Measurements from ENCODE around the gene LIN9.
"Not testable (repeated sequence)": the region's sequence is repeated elsewhere in the genome, so short reads cannot be mapped to it uniquely, and the experiment has no call there.

The LIN9 gene

DNA sequence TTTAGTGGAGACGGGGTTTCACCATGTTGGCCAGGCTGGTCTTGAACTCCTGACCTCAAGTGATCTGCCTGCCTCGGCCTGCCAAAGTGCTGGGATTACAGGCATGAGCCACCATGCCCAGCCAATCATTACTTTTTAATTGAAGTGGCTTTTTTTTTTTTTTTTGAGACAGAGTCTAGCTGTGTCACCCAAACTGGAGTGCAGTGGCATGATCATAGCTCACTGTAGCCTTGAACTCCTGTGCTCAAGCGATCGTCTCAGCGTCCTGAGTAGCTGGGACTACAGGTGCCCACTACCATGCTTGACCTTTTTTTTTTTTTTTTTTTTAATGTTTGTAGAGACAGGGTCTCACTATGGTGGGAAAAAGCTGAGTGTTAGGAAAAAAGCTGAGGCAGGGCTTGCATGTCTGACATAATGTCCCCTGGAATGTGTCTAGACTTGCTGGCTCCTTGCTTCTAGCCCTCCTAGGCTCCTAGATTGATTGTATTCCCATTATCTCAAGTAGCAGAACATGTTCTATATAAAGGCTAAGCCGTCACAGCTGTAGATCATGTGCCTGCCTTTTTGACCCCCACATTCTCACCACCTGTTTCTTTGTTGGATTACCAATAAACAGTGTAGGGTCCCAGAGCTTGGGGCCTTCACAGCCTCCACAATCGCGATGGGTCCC lies 36.6 kb downstream of the LIN9 start:
- DNase-seq = not testable (repeated sequence)

DNA sequence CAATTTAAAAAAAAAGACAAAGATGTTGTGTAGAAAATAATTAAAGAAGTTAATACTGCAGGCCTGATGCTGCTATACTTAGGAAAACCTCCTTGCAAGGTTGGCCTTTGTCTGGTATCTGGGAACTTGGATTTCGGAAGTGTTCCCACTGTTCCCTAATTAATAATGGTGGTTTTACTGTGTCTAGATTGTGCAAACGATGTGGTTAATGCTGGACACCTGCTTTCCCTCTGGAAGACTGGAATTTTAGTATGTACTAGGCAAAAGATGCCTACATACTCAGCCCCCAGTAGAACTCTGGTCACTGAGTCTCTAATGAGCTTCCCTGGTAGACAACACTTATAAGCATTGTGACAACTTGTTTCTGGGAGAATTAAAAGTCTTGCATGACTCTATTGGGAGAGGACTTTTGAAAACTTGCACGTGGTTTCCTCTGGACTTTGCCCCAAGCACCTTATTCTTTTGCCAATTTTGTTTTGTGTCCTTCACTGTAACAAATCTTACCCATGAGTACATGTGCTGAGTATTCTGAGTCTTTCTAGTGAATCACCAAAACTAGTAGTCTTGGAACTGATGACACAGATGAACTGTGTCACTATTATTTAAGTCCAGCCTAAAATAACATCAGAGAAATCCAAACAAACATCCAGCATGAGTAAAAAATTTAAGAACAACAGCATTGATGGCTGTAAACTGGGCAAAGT lies 40.4 kb downstream of the LIN9 start:
- no peak for DNase-seq

DNA sequence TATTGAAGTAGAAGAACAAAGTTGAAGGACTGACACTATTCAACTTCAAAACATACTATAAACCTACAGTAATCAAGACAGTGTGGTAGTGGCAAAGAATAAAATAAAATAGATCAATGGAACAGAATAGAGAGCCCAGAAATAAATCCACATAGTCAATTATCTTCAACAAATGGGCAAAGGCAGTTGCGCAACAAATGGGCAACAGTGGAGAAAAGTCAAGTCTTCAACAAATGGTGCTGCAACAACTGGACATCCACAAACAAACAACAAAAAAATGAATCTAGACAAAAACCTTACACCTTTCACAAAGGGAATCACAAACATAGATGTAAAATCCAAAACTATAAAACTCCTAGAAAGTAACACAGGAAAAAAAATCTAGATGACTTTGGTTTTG lies 47.1 kb downstream of the LIN9 start:
- DNase-seq = no peak

DNA sequence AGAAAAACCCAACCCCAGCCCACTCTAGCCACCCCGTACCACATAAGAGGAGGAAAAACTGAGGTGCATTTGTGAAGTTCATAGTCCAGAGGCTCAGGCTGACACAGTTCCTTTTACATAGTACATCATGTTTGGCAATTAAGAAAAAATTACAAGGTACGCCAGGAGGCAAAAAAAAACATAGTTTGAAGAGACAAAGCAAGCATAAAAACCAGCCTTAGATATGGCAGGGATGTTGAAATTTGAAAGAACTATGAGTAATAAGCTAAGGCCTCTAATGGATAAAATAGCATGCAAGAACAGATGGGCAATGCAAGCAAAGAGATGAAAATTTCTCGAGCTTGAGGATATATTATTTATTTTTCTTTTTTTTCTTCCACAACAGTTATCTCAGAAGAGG lies 53.6 kb downstream of the LIN9 start:
- DNase-seq = no peak

DNA sequence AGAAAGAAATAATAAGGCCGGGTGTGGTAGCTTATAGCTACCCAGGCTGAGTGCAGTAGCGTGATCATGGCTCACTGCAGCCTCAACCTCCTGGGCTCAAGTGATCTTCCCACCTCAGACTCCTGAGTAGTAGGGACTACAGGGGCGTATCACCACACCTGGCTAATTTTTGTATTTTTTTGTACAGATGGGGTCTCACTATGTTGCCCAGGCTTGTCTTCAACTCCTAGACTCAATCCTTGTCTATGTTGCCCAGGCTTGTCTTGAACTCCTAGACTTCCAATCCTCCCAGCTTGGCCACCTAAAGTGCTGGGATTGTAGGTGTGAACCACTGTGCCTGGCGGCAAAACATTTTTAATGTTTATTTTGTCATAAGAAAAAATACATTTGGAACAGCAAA lies 55.0 kb downstream of the LIN9 start:
- DNase-seq = no peak

DNA sequence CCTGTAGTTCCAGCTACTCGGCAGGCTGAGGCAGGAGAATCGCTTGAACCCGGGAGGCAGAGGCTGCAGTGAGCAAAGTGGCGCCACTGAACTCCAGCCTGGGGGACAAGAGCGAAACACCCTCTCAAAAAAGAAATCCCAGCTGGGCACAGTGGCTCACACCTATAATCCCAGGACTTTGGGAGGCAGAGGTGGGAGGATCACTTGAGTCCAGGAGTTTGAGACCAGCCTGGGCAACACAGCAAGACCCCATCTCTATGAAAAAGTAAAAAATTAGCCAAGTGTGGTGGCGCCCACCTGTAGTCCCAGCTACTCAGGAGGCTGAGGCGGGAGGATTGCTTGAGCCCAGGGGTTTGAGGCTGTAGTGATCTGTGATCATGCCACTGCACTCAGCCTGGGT lies 56.1 kb downstream of the LIN9 start:
- not testable (repeated sequence) for DNase-seq

DNA sequence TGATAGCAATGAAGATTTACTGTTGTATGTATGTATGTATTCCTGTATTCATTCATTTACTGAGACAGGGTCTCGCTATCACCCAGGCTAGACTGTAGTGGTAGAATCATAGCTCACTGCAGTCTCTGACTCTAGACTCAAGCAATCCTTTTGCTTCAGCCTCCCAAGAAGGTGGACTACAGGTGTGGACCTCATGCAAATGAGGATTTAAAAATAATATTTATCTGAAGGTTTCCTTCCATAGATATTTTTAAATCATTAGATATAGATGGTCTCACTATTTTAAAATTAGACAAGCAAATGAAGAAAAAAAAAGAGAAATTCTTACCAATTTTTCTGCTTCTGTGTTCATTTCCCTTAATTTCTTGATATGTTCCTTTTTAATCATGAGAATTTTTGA lies 58.5 kb downstream of the LIN9 start:
- no peak for DNase-seq

DNA sequence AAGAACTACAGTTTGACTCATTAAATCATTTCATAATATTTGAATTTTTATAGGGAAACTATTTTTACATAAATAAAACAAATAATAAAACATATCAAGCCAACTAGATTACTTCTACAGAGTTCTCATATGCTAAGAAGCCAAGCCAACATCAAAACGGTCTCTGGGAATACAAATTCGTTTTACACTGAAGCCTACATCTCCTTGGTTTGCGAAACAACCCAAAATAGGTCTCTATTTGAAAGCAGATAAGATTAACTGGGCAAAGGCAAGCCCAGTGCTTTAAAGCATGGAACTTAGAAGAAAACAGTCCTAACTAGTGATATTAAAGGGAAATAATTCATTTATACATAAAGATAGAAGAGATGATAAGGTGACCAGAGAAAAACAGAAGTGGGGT lies 60.2 kb downstream of the LIN9 start:
- DNase-seq = no peak

DNA sequence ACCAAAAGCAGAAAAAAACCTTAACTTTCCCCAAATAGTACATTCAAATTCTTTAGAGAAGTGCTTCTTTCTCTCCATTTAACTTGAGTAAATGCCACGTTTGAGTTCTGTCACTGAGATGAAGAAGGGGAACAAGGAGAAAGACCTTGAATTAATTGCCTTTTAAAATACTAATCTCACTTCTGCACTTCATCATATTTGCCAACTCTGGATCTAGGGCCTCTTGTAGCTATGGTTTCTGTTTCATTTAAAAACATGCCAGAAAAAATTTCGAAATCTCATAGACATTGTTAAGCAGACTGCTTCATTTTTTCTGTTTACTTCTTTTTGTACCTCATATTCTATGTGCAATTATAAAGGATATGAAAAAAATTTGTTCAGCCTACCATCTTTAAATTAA lies 60.9 kb downstream of the LIN9 start:
- DNase-seq = no peak

DNA sequence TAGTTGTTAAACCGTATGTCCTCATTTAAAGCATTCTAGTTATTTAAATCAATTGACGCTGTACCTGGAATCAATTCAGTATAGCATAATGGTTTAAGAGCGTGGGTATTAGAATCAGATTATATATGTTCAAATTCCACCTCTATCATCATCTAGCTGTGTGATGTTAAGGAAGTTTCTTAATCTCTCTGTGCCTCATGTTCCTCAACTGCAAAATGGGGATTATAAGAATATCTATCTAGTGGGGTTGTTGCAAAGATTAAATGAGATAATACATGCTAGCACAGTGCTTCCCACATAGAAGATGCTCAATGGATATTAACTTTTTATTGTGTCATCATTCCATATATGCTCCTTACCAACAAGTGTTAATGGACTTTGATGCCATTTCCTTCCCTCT lies 69.5 kb downstream of the LIN9 start:
- DNase-seq = no peak

DNA sequence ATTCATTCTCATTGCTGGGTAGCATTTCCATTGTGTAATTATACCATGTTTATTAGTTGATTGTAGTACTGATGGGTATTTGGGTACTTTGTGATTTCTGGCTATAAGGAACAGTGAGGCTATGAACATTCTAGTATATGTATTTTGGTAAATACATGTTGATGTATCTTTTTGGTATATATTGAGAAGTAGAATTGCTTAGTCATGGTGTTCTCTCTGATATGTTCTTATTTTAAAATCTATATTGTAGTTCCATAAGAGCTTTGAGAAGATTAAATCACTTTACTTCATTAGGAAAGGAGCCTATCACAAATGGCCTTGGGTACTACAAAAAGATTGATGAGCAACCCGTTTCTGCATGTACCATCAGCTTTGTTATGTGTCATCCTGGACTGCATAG lies 72.1 kb downstream of the LIN9 start:
- no peak for DNase-seq

DNA sequence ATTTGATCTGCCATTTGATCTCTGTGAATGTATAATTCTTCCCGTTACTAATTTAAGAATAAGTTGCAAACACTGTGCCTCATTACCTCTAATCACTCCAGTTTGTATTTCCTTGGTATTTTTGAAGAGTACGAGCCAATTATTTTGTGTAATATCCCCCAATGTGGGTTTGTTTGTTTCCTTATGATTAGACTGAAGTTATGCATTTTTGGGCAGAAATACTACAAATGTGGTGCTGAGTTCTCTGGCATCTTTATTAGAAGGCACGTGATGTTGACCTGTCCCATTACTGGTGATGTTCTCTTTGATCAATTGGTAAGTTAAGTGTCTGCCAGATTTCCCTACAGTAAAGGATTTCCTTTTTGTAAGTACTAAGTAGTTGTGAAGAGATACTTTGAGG lies 75.2 kb downstream of the LIN9 start:
- no peak for DNase-seq

DNA sequence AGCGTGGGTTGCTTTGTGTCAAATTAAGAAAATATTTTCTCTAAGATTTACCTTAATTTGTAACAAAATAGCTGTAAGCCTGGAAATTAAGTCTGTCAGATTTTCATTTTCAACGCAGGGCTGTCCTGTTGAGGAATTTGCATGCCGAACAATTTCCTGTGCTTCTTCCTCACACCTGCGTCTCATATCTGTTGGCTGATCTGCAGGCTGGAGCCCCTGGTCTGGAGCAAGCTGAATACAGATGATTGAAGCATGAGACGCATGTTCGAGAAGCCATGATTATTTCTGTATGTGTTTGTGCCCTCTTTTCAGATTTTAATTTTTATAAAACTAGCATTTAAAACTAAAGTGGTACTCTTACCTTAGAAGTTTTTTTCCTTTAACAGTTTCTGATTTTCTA lies 75.7 kb downstream of the LIN9 start:
- no peak for DNase-seq

DNA sequence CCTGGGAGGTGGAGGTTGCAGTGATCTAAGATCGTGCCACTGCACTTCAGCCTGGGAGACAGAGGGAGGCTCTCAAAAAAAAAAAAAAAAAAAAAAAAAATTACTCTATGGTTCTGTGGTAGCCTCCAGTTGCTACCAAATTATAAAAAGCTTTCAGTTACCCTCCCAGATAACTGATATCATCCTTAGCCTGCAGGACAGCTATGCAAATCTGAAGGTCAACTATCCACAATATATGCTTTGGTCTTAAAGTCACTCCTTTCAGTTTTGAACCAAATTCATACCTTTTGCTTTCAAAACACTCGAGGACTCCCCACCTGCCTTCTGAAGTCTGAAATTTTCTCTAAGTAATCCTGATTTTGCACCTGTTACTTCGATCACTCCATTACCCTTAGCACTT lies 82.4 kb downstream of the LIN9 start:
- DNase-seq = no peak

DNA sequence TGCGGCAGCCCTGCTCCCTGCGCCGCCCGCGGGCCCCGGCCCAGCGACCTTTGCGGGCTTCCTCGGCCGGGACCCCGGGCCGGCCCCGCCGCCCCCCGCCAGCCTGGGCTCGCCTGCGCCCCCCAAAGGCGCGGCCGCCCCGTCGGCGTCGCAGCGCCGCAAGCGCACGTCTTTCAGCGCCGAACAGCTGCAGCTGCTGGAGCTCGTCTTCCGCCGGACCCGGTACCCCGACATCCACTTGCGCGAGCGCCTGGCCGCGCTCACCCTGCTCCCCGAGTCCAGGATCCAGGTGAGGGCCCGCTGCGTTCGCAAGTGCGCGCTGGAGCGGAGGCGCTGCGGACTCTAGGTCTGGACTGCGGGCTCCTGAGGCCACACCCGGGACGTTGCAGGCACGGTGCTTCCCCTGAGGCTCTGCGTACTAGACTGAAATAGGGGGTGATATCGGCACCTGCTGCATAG lies 85.1 kb downstream of the LIN9 start:
- peak; percentile 23 to 26 for DNase-seq

DNA sequence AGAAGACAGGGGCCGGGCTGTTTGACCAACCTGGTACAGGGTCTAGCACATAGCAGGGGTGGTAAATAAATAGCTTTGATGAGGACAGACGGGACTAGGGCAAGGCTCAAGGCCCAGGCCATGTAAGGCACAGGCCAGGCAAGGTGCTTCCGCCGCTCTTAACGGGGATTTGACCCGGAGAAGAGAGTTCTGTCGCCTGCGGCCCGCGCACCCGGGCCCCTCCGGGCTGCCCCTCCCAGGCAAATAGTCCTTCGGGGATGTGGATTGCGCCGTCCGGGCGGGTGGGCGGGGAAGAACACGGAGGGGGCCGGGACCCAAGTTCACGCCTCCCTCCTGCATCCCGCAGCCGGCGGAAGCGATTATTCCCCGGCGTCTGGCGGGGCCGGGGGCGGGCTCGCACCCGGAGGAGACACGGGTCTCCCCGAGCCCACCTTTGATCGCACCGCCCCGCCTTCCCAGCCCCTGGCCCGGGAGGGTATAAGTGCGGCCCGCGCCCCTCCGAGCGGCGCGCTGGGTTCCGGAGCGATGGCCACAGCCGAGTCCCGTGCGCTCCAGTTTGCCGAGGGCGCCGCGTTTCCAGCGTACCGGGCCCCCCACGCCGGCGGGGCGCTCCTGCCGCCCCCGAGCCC lies 85.7 kb downstream of the LIN9 start, which contains the start of gene MIXL1:
Gene MIXL1 (plus strand): TSS at position 508 of the 629 bp plus-strand sequence. CDS start 18 bp downstream, at position 526.
- peak in 1 of 2 experiments; percentile 10 for DNase-seq

DNA sequence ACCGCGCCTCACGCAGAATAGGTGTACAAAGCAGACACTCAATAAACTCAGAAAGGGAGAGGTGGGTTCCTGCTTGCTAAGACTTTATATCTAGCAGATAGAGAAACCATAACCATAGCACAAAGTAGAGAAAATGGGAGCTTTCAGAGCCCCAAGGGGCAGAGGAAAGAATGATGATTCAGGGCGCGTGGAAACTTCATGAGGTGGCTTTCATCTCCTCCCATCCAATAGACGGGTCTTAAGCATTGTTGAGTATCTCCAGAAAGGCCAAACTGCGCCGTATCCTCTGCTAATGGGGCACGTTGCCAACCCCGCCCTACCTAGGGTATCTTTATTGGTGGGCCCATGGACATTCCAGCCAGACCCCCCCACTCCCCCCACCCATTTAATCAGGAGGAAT lies 86.3 kb downstream of the LIN9 start:
- DNase-seq = peak in 1 of 2 experiments; percentile 13

DNA sequence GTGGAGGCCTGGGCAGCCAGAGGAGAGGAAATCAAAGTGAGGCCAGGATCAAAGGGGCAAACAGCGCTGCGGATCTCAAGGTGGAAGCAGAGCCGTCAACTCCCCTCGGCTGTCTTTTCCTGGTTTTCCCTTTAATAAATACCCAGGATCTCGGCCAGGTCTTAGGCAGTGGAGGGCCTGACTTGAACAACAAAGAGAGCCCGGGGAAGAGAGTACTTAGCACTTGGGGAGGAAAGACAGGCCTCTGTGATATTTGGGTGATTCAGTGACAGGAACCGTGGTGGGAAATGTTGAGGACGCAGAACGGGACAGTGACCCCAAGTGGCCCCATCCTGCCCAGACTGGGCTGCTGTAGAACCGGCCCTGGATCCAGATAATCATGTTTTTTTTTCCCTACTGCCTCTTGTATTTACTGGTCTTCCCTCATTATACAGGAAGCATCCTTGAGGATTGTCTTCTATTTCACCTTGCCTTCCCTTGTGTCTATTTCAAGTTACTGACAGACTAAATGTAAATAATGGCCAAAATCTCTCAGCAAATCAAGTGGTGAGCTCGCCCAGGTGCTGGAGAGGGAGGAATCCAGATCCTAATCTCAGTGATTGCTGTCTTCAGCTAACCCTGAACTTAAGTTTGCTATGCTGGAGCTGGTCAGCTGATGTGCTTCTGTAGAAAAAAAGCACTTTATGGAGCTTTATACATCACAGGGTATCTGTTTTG lies 88.3 kb downstream of the LIN9 start:
- no peak for DNase-seq

DNA sequence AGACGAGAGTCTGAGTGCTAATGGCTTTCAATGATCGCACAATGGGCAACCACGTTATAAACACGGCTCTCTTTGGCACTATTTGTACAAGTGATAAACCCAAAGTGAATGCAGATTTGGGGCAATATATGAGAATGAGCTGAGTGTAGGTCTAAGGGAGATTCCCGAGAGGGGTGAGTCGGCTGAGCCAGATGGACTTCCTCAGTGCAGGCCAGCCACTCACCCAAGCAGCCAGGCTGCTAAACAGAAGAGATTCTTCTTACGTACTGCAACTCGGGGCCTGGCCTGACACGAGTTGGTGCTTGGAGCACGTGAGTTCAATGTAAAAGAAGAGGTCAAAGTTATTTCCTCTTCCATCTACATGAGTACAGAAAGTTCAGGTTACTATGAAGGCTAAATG lies 91.7 kb downstream of the LIN9 start:
- DNase-seq = no peak

DNA sequence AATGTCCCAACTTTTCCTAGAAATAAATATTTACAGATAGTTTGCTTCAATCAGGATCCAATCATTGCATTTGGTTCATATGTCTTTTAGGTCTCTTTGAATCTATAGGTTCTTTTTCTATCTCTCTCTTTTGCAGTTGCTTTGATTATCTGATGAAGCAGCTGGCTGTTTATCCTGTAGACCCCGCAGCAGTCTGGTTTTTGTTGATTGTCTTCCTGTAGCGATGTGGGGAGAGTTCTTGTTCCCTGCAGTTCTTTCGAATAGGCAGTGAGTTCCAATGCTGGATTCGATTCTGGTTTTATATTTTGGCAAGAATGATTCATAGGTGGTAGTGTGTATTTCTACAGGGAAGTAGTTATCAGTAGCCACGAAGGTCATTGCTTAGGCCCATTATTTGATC lies 92.9 kb downstream of the LIN9 start:
- no peak for DNase-seq

DNA sequence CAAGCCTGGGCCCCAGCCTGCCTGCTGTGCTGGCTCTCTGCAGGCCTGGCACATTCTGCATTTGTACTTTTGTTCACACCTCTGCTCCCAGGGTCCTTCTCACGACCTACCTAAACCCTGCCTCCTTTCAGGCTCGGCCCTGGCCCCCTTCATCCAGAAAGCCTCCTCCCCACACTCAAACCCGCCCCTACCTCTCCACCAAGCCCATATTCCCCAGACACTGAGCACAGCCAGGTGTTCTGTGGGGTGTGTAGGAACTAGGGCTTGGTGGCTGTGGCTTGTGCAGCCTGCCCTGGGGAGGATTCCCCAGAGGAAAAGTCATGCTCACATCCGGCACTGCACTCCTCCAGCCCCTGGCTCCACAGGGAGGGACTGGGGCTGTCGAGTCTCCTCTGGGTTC lies 93.7 kb downstream of the LIN9 start:
- DNase-seq = no peak

DNA sequence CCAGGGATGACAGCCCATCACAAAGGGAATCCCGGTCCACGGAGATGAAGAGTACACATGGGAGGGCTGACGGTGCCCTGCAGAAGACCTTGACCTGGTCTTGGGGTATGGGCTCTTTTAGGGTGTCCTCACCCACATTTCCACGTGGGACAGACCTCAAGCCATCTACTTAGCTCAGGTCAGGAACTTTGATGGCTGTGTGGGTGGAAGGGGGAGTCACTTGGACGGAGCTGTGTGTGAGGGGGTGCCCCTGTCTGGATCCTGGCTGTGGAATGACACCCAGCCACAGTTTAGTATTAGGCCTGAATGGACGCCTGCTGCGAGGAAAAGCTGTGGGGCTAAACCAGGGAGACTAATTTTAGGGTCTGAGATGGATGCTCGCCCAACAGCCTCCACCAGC lies 96.4 kb downstream of the LIN9 start:
- no peak for DNase-seq

DNA sequence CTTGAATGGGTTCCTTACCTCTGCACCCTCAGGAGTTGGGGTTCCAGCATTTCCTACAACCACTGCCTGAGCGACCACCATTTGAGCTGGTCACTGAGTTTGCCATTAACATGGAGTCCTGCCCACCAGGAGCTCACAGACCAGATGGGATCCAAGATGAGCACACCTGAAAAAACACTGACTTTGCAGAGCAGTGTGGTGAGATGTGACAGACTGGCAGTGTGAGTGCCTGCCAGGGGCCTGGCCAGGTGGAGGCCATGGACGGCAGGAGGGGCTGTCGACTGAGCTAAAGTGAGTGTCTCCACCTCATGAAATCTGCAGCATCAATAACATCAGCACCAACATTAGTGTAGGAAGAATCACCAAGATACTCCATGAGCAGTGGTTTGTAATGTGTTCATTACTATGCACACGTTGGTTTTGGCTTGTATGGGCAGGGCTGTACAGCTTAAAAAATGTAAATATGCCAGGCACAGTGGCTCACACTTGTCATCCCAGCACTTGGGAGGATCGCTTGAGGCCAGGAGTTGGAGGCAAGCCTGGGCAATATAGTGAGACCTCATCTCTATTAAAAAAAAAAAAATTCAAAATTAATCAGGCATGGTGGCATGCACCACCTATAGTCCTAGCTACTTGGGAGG lies 97.7 kb downstream of the LIN9 start:
- no peak for DNase-seq
